K562 (cell line): ENCODE results near the gene FKBP7. TPM values are rescaled to one million over a fixed set of nuclear protein-coding genes. Genes with fewer than 3 reads are reported as not detected.

ENCODE experiments used
- DPF2 ChIP-seq: fragments of 450-650 bp; IDR thresholded peaks from 2 replicates; pipeline ENCODE4 v1.6.1; 2016
- E2F6 ChIP-seq, 2 experiments: IDR thresholded peaks; 2 replicates each; pipeline ENCODE4 v1.6.1; 2011; ENCODE audit warnings: borderline replicate concordance in 1 of 2, control low read depth in 1 of 2, low read depth in 1 of 2, low read length in 1 of 2, mild to moderate bottlenecking in 1 of 2, mixed read lengths in 1 of 2, moderate library complexity in 1 of 2; ENCODE audit not compliant: insufficient read depth in 1 of 2, insufficient read length in 1 of 2, poor library complexity in 1 of 2, severe bottlenecking in 1 of 2; ENCODE audit errors: extremely low read depth in 1 of 2
- GTF2E2 ChIP-seq: fragments of 200-800 bp; sonication (Bioruptor generic); IDR thresholded peaks from 2 replicates; pipeline ENCODE4 v1.6.1; 2016; ENCODE audit warnings: missing genetic modification characterization, missing compliant biosample characterization
- HMG20A ChIP-seq: fragments of 450-650 bp; formaldehyde crosslinking; conservative IDR thresholded peaks from 2 replicates; pipeline ENCODE4 v1.4.0; 2020; ENCODE audit warnings: mild to moderate bottlenecking, mixed read lengths
- MXD1 ChIP-seq: fragments of 250-450 bp; sonication (Bioruptor Pico); IDR thresholded peaks from 2 replicates; pipeline ENCODE4 v1.8.0; 2021; ENCODE audit warnings: borderline replicate concordance, mild to moderate bottlenecking, moderate library complexity; ENCODE audit not compliant: poor library complexity, severe bottlenecking
- NCOA1 ChIP-seq: fragments of 450-650 bp; IDR thresholded peaks from 2 replicates; pipeline ENCODE4 v1.6.1; 2016; ENCODE audit warnings: low read depth
- OTX1 ChIP-seq: fragments of 450-650 bp; formaldehyde crosslinking; IDR thresholded peaks from 2 replicates; pipeline ENCODE4 v1.4.0; 2022; ENCODE audit warnings: mild to moderate bottlenecking
- REST ChIP-seq, 2 experiments: fragments of 450-650 bp; formaldehyde crosslinking in 1 of 2; IDR thresholded peaks; 2 replicates each; pipeline versions ENCODE4 v1.4.0 to v1.6.1; 2014 to 2020; ENCODE audit warnings: mild to moderate bottlenecking in 2 of 2, borderline replicate concordance in 1 of 2, low read depth in 1 of 2
- SP2 ChIP-seq: IDR thresholded peaks from 2 replicates; pipeline ENCODE4 v1.6.1; 2011; ENCODE audit warnings: mild to moderate bottlenecking, low read depth, low read length, moderate library complexity; ENCODE audit not compliant: poor library complexity, severe bottlenecking; ENCODE audit errors: extremely low read depth
- THRB ChIP-seq: fragments of 450-650 bp; formaldehyde crosslinking; conservative IDR thresholded peaks from 2 replicates; pipeline ENCODE4 v1.4.0; 2022; ENCODE audit warnings: mild to moderate bottlenecking, missing genetic modification characterization
- ZBTB26 ChIP-seq: fragments of 450-650 bp; formaldehyde crosslinking; IDR thresholded peaks from 2 replicates; pipeline ENCODE4 v1.4.0; 2022; ENCODE audit warnings: missing genetic modification characterization
- ZNF12 ChIP-seq: sonication (generic); formaldehyde crosslinking; IDR thresholded peaks from 2 replicates; pipeline ENCODE4 v1.4.0; 2020; ENCODE audit warnings: mild to moderate bottlenecking, missing genetic modification reagents
- ZNF717 ChIP-seq: fragments of 250-450 bp; sonication (Bioruptor Pico); IDR thresholded peaks from 2 replicates; pipeline ENCODE4 v1.5.0; 2021
- polyA plus RNA-seq, 8 experiments: library from polyadenylated mRNA; depleted of rRNA in 4 of 8; stranded (reverse) in 5 of 8; unstranded in 3 of 8; fragments of >200 nt; fragmentation: Nextera tagmentation in 2 of 8; fragmentation: Illumina TruSeq in 1 of 8; extraction: Ambion mirVana in 2 of 8; extraction: Trizol in 1 of 8; gene quantifications; 2 replicates each; pipeline versions ENCODE4 v1.2.1 to v1.2.3, GENCODE V29; 2011 to 2014; ENCODE audit warnings: inconsistent platforms in 1 of 8, missing spikeins in 1 of 8
- total RNA-seq, 7 experiments: library from RNA; depleted of rRNA in 6 of 7; stranded (reverse); fragments of >200 nt in 6 of 7; fragmentation: Illumina TruSeq in 2 of 7; extraction: Trizol in 2 of 7; gene quantifications; 2 replicates each; pipeline versions ENCODE4 v1.2.1 to v1.2.3, GENCODE V29; 2011 to 2021; ENCODE audit warnings: low replicate concordance in 1 of 7

Gene FKBP7
- total and polyA plus RNA-seq, 9 of the 15 experiments (the other 6 are each of a cell fraction or from before 2014, with no cell fraction given), result 6.1 to 23.2 (median 19.0) TPM

GRCh38 chr2:178449700-178450523, 28.5 kb downstream of the FKBP7 start (continued):
- TF ChIP-seq REST (IDR thresholded peaks at IDR 0.05; ENCODE audit: borderline replicate concordance), result peak; percentile 62
- TF ChIP-seq REST (CRISPR knock-in tag; IDR thresholded peaks at IDR 0.05; ENCODE audit: low read depth), result no peak
- no peak for TF ChIP-seq HMG20A (CRISPR knock-in tag)
- no peak for TF ChIP-seq MXD1 (CRISPR knock-in tag)
- TF ChIP-seq DPF2, result peak; percentile 16; the same call in 1 of the 2 replicates
- 0 out of 2 replicates have a peak, but pooled peaks have one; percentile 13 for TF ChIP-seq THRB (CRISPR knock-in tag)
- no peak for TF ChIP-seq GTF2E2 (tag)
- TF ChIP-seq E2F6 (IDR thresholded peaks at IDR 0.05; ENCODE audit: borderline replicate concordance in 1 of 2, extremely low read depth in 1 of 2, insufficient read depth in 1 of 2, insufficient read length in 1 of 2, low read depth in 1 of 2, low read length in 1 of 2, poor library complexity in 1 of 2, severe bottlenecking in 1 of 2), result no peak
- TF ChIP-seq ZNF717 (CRISPR knock-in tag), result no peak
- no peak for TF ChIP-seq ZBTB26 (CRISPR knock-in tag)
- TF ChIP-seq SP2, result no peak
- TF ChIP-seq ZNF12, result 0 out of 2 replicates have a peak, but pooled peaks have one; percentile 5
- no peak for TF ChIP-seq NCOA1
- TF ChIP-seq OTX1 (CRISPR knock-in tag), result no peak
